ENCODE data around the gene SLC6A13. TPM values are rescaled to one million over a fixed set of nuclear protein-coding genes. Genes with fewer than 3 reads are reported as not detected.

SLC6A13 gene
- total and polyA plus RNA-seq, 5 donors, result 2.1 to 5.8 (median 2.8) TPM

GRCh38 chr12:184811-185575, 77.6 kb downstream of the SLC6A13 start:
- Histone ChIP-seq H3K27ac (ENCODE audit: low read length) (no peak overlapping the region), H3K9me3 (ENCODE audit: control insufficient read depth, low read length) (no peaks in the 10 kb centered on the region), H3K27me3 (ENCODE audit: control insufficient read depth, insufficient read depth) (no peaks in the 10 kb centered on the region), H3K4me3 (ENCODE audit: low read length) (no peak overlapping the region), H3K4me1 (ENCODE audit: control insufficient read depth, insufficient read depth, low read length) (peaks cover 10% of the 10 kb centered on the region)
- no peak for ATAC-seq
- peak in 1 of 3 donors; percentile 16 for DNase-seq
- WGBS, result 69% methylated on average over 13 of the region's 13 CpGs
- intact Hi-C loops (cut with DNase I), result no loop called here

GRCh38 chr12:182381-182892, 80.2 kb downstream of the SLC6A13 start:
- DNase-seq (peak in 2 of 3 donors; percentile 7 to 59), ATAC-seq (peak in 1 of 2 donors; percentile 41)
- no peak overlapping the region for H3K27ac ChIP-seq (ENCODE audit: low read length)
- WGBS, result 49% methylated on average over 10 of the region's 10 CpGs
- no peaks in the 10 kb centered on the region for H3K9me3 ChIP-seq (ENCODE audit: control insufficient read depth, low read length)
- no peak overlapping the region for H3K4me3 ChIP-seq (ENCODE audit: low read length)
- H3K27me3 ChIP-seq (ENCODE audit: control insufficient read depth, insufficient read depth), result no peaks in the 10 kb centered on the region
- H3K4me1 ChIP-seq (ENCODE audit: control insufficient read depth, insufficient read depth, low read length), result peaks cover 16% of the 10 kb centered on the region
- intact Hi-C loops (cut with DNase I), result no loop called here

- 68% methylated on average over 17 of the region's 17 CpGs for WGBS
- Histone ChIP-seq H3K4me3 (ENCODE audit: low read length) (no peak overlapping the region), H3K27ac (ENCODE audit: low read length) (no peak overlapping the region)
Observed at GRCh38 chr12:181921-182320, 80.7 kb downstream of the SLC6A13 start.

GRCh38 chr12:180445-180844, 82.2 kb downstream of the SLC6A13 start:
- Histone ChIP-seq H3K27ac (ENCODE audit: low read length) (no peak overlapping the region), H3K4me1 (ENCODE audit: control insufficient read depth, insufficient read depth, low read length) (peaks cover 29% of the 10 kb centered on the region), H3K4me3 (ENCODE audit: low read length) (no peak overlapping the region), H3K9me3 (ENCODE audit: control insufficient read depth, low read length) (no peaks in the 10 kb centered on the region), H3K27me3 (ENCODE audit: control insufficient read depth, insufficient read depth) (no peaks in the 10 kb centered on the region)
- DNase-seq (peak in 2 of 3 donors; percentile 22 to 70), ATAC-seq (peak; percentile 17 to 33)
- 44% methylated on average over 8 of the region's 8 CpGs for WGBS
- intact Hi-C loops (cut with DNase I), result no loop called here

More at GRCh38 chr12:181921-182320, 80.7 kb downstream of the SLC6A13 start:
- DNase-seq, result peak in 1 of 3 donors; percentile 8
- ATAC-seq, result no peak
- no peaks in the 10 kb centered on the region for H3K9me3 ChIP-seq (ENCODE audit: control insufficient read depth, low read length)
- intact Hi-C loops (cut with DNase I), result no loop called here
- peaks cover 17% of the 10 kb centered on the region for H3K4me1 ChIP-seq (ENCODE audit: control insufficient read depth, insufficient read depth, low read length)
- no peaks in the 10 kb centered on the region for H3K27me3 ChIP-seq (ENCODE audit: control insufficient read depth, insufficient read depth)

- intact Hi-C loops (cut with DNase I), result no loop called here
- no peak for ATAC-seq
- H3K4me1 ChIP-seq (ENCODE audit: control insufficient read depth, insufficient read depth, low read length), result peaks cover 32% of the 10 kb centered on the region
- no peaks in the 10 kb centered on the region for H3K27me3 ChIP-seq (ENCODE audit: control insufficient read depth, insufficient read depth)
- no peak overlapping the region for H3K4me3 ChIP-seq (ENCODE audit: low read length)
- 76% methylated on average over 5 of the region's 5 CpGs for WGBS
- H3K9me3 ChIP-seq (ENCODE audit: control insufficient read depth, low read length), result no peaks in the 10 kb centered on the region
- peak overlapping the region; percentile 57 for H3K27ac ChIP-seq (ENCODE audit: low read length)
- peak in 1 of 3 donors; percentile 23 for DNase-seq
Observed at GRCh38 chr12:179885-180284, 82.8 kb downstream of the SLC6A13 start.

GRCh38 chr12:179131-179884, 83.3 kb downstream of the SLC6A13 start:
- H3K9me3 ChIP-seq (ENCODE audit: control insufficient read depth, low read length), result no peaks in the 10 kb centered on the region
- intact Hi-C loops (cut with DNase I), result no loop called here
- DNase-seq, result peak in 1 of 3 donors; percentile 65
- ATAC-seq, result peak in 1 of 2 donors; percentile 50
- H3K4me3 ChIP-seq (ENCODE audit: low read length), result no peak overlapping the region
- 54% methylated on average over 11 of the region's 11 CpGs for WGBS
- no peak overlapping the region for H3K27ac ChIP-seq (ENCODE audit: low read length)
- H3K27me3 ChIP-seq (ENCODE audit: control insufficient read depth, insufficient read depth), result no peaks in the 10 kb centered on the region
- H3K4me1 ChIP-seq (ENCODE audit: control insufficient read depth, insufficient read depth, low read length), result peaks cover 32% of the 10 kb centered on the region

- Histone ChIP-seq H3K27me3 (ENCODE audit: control insufficient read depth, insufficient read depth) (no peaks in the 10 kb centered on the region), H3K9me3 (ENCODE audit: control insufficient read depth, low read length) (no peaks in the 10 kb centered on the region), H3K27ac (ENCODE audit: low read length) (no peak overlapping the region), H3K4me1 (ENCODE audit: control insufficient read depth, insufficient read depth, low read length) (peaks cover 32% of the 10 kb centered on the region), H3K4me3 (ENCODE audit: low read length) (no peak overlapping the region)
- DNase-seq (peak in 1 of 3 donors; percentile 19), ATAC-seq (no peak)
- WGBS, result 69% methylated on average over 3 of the region's 3 CpGs
- intact Hi-C loops (cut with DNase I), result no loop called here
Observed at GRCh38 chr12:178829-179109, 83.9 kb downstream of the SLC6A13 start.

GRCh38 chr12:177980-178828, 84.4 kb downstream of the SLC6A13 start:
- no peak overlapping the region for H3K4me3 ChIP-seq (ENCODE audit: low read length)
- no peak for ATAC-seq
- no peaks in the 10 kb centered on the region for H3K27me3 ChIP-seq (ENCODE audit: control insufficient read depth, insufficient read depth)
- DNase-seq, result peak in 1 of 3 donors; percentile 49
- 87% methylated on average over 20 of the region's 20 CpGs for WGBS
- H3K9me3 ChIP-seq (ENCODE audit: control insufficient read depth, low read length), result no peaks in the 10 kb centered on the region
- H3K4me1 ChIP-seq (ENCODE audit: control insufficient read depth, insufficient read depth, low read length), result peaks cover 32% of the 10 kb centered on the region
- intact Hi-C loops (cut with DNase I), result no loop called here
- no peak overlapping the region for H3K27ac ChIP-seq (ENCODE audit: low read length)

- DNase-seq, result peak in 1 of 3 donors; percentile 48
Observed at GRCh38 chr12:177336-177979, 85.2 kb downstream of the SLC6A13 start.

More at GRCh38 chr12:177336-177979, 85.2 kb downstream of the SLC6A13 start:
- no peak overlapping the region for H3K4me3 ChIP-seq (ENCODE audit: low read length)
- intact Hi-C loops (cut with DNase I), result no loop called here
- 58% methylated on average over 11 of the region's 11 CpGs for WGBS
- peaks cover 30% of the 10 kb centered on the region for H3K4me1 ChIP-seq (ENCODE audit: control insufficient read depth, insufficient read depth, low read length)
- ATAC-seq, result no peak
- H3K27ac ChIP-seq (ENCODE audit: low read length), result no peak overlapping the region
- H3K9me3 ChIP-seq (ENCODE audit: control insufficient read depth, low read length), result no peaks in the 10 kb centered on the region
- H3K27me3 ChIP-seq (ENCODE audit: control insufficient read depth, insufficient read depth), result no peaks in the 10 kb centered on the region
